H1 (cell line): ENCODE results near the gene PTAR1. TPM values are rescaled to one million over a fixed set of nuclear protein-coding genes. Genes with fewer than 3 reads are reported as not detected.

Experiments
- polyA plus RNA-seq, 7 experiments: library from polyadenylated mRNA; depleted of rRNA in 3 of 7; stranded (reverse) in 5 of 7; unstranded in 2 of 7; fragments of >200 nt in 5 of 7; fragments of 200-250 nt in 2 of 7; gene quantifications; 1 replicate in 5 of 7; 2 replicates in 1 of 7; 4 replicates in 1 of 7; pipeline versions ENCODE4 v1.2.1 to v1.2.3, GENCODE V29; 2011 to 2013; ENCODE audit warnings: missing spikeins in 2 of 7, mixed read lengths in 2 of 7
- total RNA-seq: library from RNA; stranded (reverse); fragmentation: NEBNext Ultra II Directional; extraction: Animal tissue kit (Norgen Biotek cat#: 25700); gene quantifications from 2 replicates; pipeline ENCODE4 v1.2.1, GENCODE V29; 2021
- TF ChIP-seq, protein P1 (sequence below): IDR thresholded peaks from 2 replicates; pipeline ENCODE4 v1.6.1; 2011; ENCODE audit warnings: low read depth, mild to moderate bottlenecking, low read length; ENCODE audit not compliant: insufficient read depth

PTAR1 gene
- total and polyA plus RNA-seq, 2 of the 8 experiments (the other 6 are each of a cell fraction or from before 2014, with no cell fraction given): 19.5 to 84.9 TPM

DNA sequence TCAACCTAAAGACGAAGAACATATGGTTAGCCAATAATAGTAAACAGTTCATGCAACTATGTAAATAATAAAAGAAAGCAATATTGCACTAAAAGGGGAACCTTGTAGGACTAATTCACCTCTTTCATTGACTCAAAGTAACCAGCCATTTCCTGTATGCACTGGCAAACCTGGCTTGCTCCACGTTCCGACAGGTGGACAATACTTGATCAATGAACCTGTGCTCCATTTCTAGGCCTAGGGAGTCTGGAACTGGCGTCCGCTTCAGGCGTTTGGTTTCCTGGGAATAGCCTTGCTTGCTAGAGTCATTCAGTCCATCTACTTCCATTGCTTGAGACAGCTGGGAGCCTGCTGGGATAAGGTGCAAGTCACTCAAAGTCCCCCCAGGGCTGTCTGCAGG, 41.6 kb downstream of the PTAR1 start (continued):
- TF ChIP-seq, protein P1, sequence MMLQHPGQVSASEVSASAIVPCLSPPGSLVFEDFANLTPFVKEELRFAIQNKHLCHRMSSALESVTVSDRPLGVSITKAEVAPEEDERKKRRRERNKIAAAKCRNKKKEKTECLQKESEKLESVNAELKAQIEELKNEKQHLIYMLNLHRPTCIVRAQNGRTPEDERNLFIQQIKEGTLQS: no peak
